ENCODE measurements around the gene HAGHL.
"Not testable (repeated sequence)": the region's sequence is repeated elsewhere in the genome, so short reads cannot be mapped to it uniquely, and the experiment has no call there.

The HAGHL gene

GRCh38 chr16:734981-735881 is 8.3 kb downstream of the HAGHL start:
- DNase-seq, result no peak

- DNase-seq, result no peak
These were observed 9.1 kb downstream of the HAGHL start for GRCh38 chr16:735982-736453.

- DNase-seq, result no peak
These were observed 10.1 kb downstream of the HAGHL start for GRCh38 chr16:736936-737481.

GRCh38 chr16:739560-740458 is 12.9 kb downstream of the HAGHL start:
- no peak for DNase-seq

GRCh38 chr16:740459-740763 is 13.5 kb downstream of the HAGHL start:
- no peak for DNase-seq

GRCh38 chr16:740764-741505 is 14.0 kb downstream of the HAGHL start, which contains the start of gene CIAO3:
Gene CIAO3 (minus strand): TSS chr16:740997. CDS start chr16:740985, 12 bp downstream.
- DNase-seq, result peak; percentile 89

GRCh38 chr16:741986-742629 is 15.2 kb downstream of the HAGHL start:
- DNase-seq, result no peak

- DNase-seq, result not testable (repeated sequence)
These were observed 16.0 kb downstream of the HAGHL start for GRCh38 chr16:742894-743293.

- no peak for DNase-seq
These were observed 17.0 kb downstream of the HAGHL start for GRCh38 chr16:743794-744500.

GRCh38 chr16:745739-746138 is 18.8 kb downstream of the HAGHL start:
- DNase-seq, result no peak

- DNase-seq, result no peak
These were observed 19.7 kb downstream of the HAGHL start for GRCh38 chr16:746637-747036.

- DNase-seq, result no peak
These were observed 21.3 kb downstream of the HAGHL start for GRCh38 chr16:747978-748746.

- DNase-seq, result peak; percentile 69
These were observed 22.1 kb downstream of the HAGHL start for GRCh38 chr16:749010-749409.

- DNase-seq, result no peak
These were observed 23.6 kb downstream of the HAGHL start for GRCh38 chr16:750485-750884.

- no peak for DNase-seq
These were observed 24.5 kb downstream of the HAGHL start for GRCh38 chr16:751152-752006.

GRCh38 chr16:752007-752312 is 25.1 kb downstream of the HAGHL start:
- no peak for DNase-seq

- not testable (repeated sequence) for DNase-seq
These were observed 27.3 kb downstream of the HAGHL start for GRCh38 chr16:754121-754607.

- no peak for DNase-seq
These were observed 27.8 kb downstream of the HAGHL start for GRCh38 chr16:754656-755055.

GRCh38 chr16:756428-756827 is 29.5 kb downstream of the HAGHL start:
- no peak for DNase-seq

Data from fibroblast of skin of back (primary cell).